ENCODE results near the gene IL21. TPM values are rescaled to one million over a fixed set of nuclear protein-coding genes. Genes with fewer than 3 reads are reported as not detected.

IL21 gene
- total RNA-seq, 1 experiment from 2014 or later: not detected

- Histone ChIP-seq H3K36me3 (ENCODE audit: control insufficient read depth, insufficient read depth, low read length) (no peaks in the 10 kb centered on the region), H3K9me3 (ENCODE audit: control insufficient read depth, insufficient read depth, low read depth, low read length) (no peaks in the 10 kb centered on the region), H3K4me1 (ENCODE audit: control insufficient read depth, insufficient read depth, low read length) (no peaks in the 10 kb centered on the region), H3K27me3 (ENCODE audit: control insufficient read depth, insufficient read depth, low read length) (no peaks in the 10 kb centered on the region), H3K4me3 (ENCODE audit: low read depth in 2 of 2, low read length in 2 of 2) (no peak overlapping the region), H3K27ac (ENCODE audit: low read length) (no peak overlapping the region)
- in situ Hi-C loops (cut with HindIII; ENCODE audit: low pct_unique_long_range_greater_than_20kb, low sequenced_read_pairs) (no loop called here), intact Hi-C loops (cut with micrococcal nuclease; ENCODE audit: unreplicated experiment) (no loop called here)
- BruUV-seq (replicated peaks): no TSS peak
- POLR2A ChIA-PET: no interaction called here
- TF ChIP-seq, protein P1, sequence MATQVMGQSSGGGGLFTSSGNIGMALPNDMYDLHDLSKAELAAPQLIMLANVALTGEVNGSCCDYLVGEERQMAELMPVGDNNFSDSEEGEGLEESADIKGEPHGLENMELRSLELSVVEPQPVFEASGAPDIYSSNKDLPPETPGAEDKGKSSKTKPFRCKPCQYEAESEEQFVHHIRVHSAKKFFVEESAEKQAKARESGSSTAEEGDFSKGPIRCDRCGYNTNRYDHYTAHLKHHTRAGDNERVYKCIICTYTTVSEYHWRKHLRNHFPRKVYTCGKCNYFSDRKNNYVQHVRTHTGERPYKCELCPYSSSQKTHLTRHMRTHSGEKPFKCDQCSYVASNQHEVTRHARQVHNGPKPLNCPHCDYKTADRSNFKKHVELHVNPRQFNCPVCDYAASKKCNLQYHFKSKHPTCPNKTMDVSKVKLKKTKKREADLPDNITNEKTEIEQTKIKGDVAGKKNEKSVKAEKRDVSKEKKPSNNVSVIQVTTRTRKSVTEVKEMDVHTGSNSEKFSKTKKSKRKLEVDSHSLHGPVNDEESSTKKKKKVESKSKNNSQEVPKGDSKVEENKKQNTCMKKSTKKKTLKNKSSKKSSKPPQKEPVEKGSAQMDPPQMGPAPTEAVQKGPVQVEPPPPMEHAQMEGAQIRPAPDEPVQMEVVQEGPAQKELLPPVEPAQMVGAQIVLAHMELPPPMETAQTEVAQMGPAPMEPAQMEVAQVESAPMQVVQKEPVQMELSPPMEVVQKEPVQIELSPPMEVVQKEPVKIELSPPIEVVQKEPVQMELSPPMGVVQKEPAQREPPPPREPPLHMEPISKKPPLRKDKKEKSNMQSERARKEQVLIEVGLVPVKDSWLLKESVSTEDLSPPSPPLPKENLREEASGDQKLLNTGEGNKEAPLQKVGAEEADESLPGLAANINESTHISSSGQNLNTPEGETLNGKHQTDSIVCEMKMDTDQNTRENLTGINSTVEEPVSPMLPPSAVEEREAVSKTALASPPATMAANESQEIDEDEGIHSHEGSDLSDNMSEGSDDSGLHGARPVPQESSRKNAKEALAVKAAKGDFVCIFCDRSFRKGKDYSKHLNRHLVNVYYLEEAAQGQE (IDR thresholded peaks at IDR 0.05; ENCODE audit: insufficient read depth in 1 of 2, low read depth in 2 of 2, low read length in 1 of 2): no peak
- TF ChIP-seq POLR2AphosphoS5 (IDR thresholded peaks at IDR 0.05; ENCODE audit: low read depth, low read length): no peak
- no peak for TF ChIP-seq TCF7L2 (IDR thresholded peaks at IDR 0.05; ENCODE audit: low read depth, low read length)
- TF ChIP-seq, protein P2, sequence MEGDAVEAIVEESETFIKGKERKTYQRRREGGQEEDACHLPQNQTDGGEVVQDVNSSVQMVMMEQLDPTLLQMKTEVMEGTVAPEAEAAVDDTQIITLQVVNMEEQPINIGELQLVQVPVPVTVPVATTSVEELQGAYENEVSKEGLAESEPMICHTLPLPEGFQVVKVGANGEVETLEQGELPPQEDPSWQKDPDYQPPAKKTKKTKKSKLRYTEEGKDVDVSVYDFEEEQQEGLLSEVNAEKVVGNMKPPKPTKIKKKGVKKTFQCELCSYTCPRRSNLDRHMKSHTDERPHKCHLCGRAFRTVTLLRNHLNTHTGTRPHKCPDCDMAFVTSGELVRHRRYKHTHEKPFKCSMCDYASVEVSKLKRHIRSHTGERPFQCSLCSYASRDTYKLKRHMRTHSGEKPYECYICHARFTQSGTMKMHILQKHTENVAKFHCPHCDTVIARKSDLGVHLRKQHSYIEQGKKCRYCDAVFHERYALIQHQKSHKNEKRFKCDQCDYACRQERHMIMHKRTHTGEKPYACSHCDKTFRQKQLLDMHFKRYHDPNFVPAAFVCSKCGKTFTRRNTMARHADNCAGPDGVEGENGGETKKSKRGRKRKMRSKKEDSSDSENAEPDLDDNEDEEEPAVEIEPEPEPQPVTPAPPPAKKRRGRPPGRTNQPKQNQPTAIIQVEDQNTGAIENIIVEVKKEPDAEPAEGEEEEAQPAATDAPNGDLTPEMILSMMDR (IDR thresholded peaks at IDR 0.05): no peak
- TF ChIP-seq SIN3A (IDR thresholded peaks at IDR 0.05; ENCODE audit: borderline replicate concordance, insufficient read depth, low read depth, low read length): no peak
- CTCF ChIA-PET: no interaction called here
- no peak for ATAC-seq
- DNase-seq (ENCODE audit: low read depth, low spot score): no peak
Observed at GRCh38 chr4:122635205-122635604, 14.3 kb upstream of the IL21 start.

- intact Hi-C loops (cut with micrococcal nuclease; ENCODE audit: unreplicated experiment): no loop called here
- ChIA-PET POLR2A (no interaction called here), CTCF (no interaction called here)
- H3K4me1 ChIP-seq (ENCODE audit: control insufficient read depth, insufficient read depth, low read length): no peaks in the 10 kb centered on the region
- H3K27me3 ChIP-seq (ENCODE audit: control insufficient read depth, insufficient read depth, low read length): 0 out of 2 replicates have a peak, but pooled peaks cover 2% of the 10 kb centered on the region
- no peak overlapping the region for H3K4me3 ChIP-seq (ENCODE audit: low read depth in 2 of 2, low read length in 2 of 2)
- H3K27ac ChIP-seq (ENCODE audit: low read length): no peak overlapping the region
- TF ChIP-seq SIN3A (IDR thresholded peaks at IDR 0.05; ENCODE audit: borderline replicate concordance, insufficient read depth, low read depth, low read length) (no peak), TCF7L2 (IDR thresholded peaks at IDR 0.05; ENCODE audit: low read depth, low read length) (no peak), POLR2AphosphoS5 (IDR thresholded peaks at IDR 0.05; ENCODE audit: low read depth, low read length) (no peak)
- TF ChIP-seq, protein P1 (IDR thresholded peaks at IDR 0.05; ENCODE audit: insufficient read depth in 1 of 2, low read depth in 2 of 2, low read length in 1 of 2): no peak
- TF ChIP-seq, protein P2 (IDR thresholded peaks at IDR 0.05): no peak
- no TSS peak for BruUV-seq (replicated peaks)
- H3K9me3 ChIP-seq (ENCODE audit: control insufficient read depth, insufficient read depth, low read depth, low read length): no peaks in the 10 kb centered on the region
- DNase-seq (ENCODE audit: low read depth, low spot score): no peak
- in situ Hi-C loops (cut with HindIII; ENCODE audit: low pct_unique_long_range_greater_than_20kb, low sequenced_read_pairs): no loop called here
- H3K36me3 ChIP-seq (ENCODE audit: control insufficient read depth, insufficient read depth, low read length): no peaks in the 10 kb centered on the region; the same call in 1 of the 2 replicates
- ATAC-seq: no peak
Observed at GRCh38 chr4:122633211-122633610, 12.3 kb upstream of the IL21 start.
